Lung (tissue), 12 donors: Measurements from ENCODE around the gene DYNC1H1. TPM values are rescaled to one million over a fixed set of nuclear protein-coding genes. Genes with fewer than 3 reads are reported as not detected.
A peak's percentile ranks its signal among the peaks of the same experiment; 100 is the strongest.

ENCODE experiments used
- ATAC-seq: fragments of 200-7000 bp; cut with Tn5 transposase; one replicate; pipeline ENCODE4 v1.9.1; 2020; ENCODE audit warnings: moderate number of reproducible peaks; ENCODE audit not compliant: insufficient read depth, low FRiP score
- DNase-seq, 3 donors: peaks; one replicate each; pipeline ENCODE4 v3.0.0-alpha.2; 2013 to 2017
- H3K27ac ChIP-seq, 2 donors: one replicate each; pipeline ENCODE4 v1.5.1; 2013; ENCODE audit warnings: mild to moderate bottlenecking in 2 of 2, moderate library complexity in 2 of 2, control low read depth in 1 of 2, inconsistent platforms in 1 of 2, low read depth in 1 of 2, low read length in 1 of 2
- H3K27me3 ChIP-seq, 3 donors: one replicate each; pipeline ENCODE4 v1.5.1; 2013; ENCODE audit warnings: low read length in 2 of 3; ENCODE audit not compliant: control insufficient read depth in 3 of 3, insufficient read depth in 3 of 3
- H3K36me3 ChIP-seq, 4 donors: one replicate each; pipeline ENCODE4 v1.5.1; 2013; ENCODE audit warnings: low read length in 4 of 4, mild to moderate bottlenecking in 1 of 4, moderate library complexity in 1 of 4; ENCODE audit not compliant: control insufficient read depth in 4 of 4, insufficient read depth in 4 of 4
- H3K4me1 ChIP-seq, 5 donors: one replicate each; pipeline ENCODE4 v1.5.1; 2013; ENCODE audit warnings: low read length in 5 of 5, mild to moderate bottlenecking in 2 of 5, moderate library complexity in 1 of 5; ENCODE audit not compliant: control insufficient read depth in 5 of 5, insufficient read depth in 5 of 5
- H3K4me3 ChIP-seq: one replicate; pipeline ENCODE4 v1.5.1; 2013; ENCODE audit warnings: mild to moderate bottlenecking, control low read depth, moderate library complexity
- H3K9ac ChIP-seq, 2 donors: one replicate each; pipeline ENCODE4 v1.5.1; 2013; ENCODE audit warnings: low read length in 2 of 2, control low read depth in 1 of 2; ENCODE audit not compliant: insufficient read depth in 1 of 2
- H3K9me3 ChIP-seq, 4 donors: one replicate each; pipeline ENCODE4 v1.5.1; 2013; ENCODE audit warnings: low read length in 3 of 4, mild to moderate bottlenecking in 1 of 4, moderate library complexity in 1 of 4; ENCODE audit not compliant: control insufficient read depth in 4 of 4, insufficient read depth in 3 of 4
- WGBS, 2 donors: extraction: QIAGEN DNeasy Blood & Tissue Kit; methylation state at CpG; one replicate each; pipeline ENCODE4 v1.1.7; 2013; 5-methylcytosine and 5-hydroxymethylcytosine counted together
- polyA plus RNA-seq, 2 donors: library from polyadenylated mRNA; stranded (reverse); fragments of 200-250 nt; gene quantifications; one replicate each; pipeline ENCODE4 v1.2.1, GENCODE V29; 2013
- total RNA-seq, 2 donors: library from RNA; depleted of rRNA in 1 of 2; stranded (reverse); fragments of >200 nt in 1 of 2; gene quantifications; one replicate each; pipeline ENCODE4 v1.2.1, GENCODE V29; 2014 to 2021
- TF ChIP-seq, protein P1 (sequence below): IDR thresholded peaks from 2 replicates; pipeline ENCODE4 v1.5.1; 2012; ENCODE audit warnings: mild to moderate bottlenecking; ENCODE audit errors: control extremely low read depth, extremely low read depth
- donor health status: control.
- donor health status: control.
- donor health status: Bipolar disorder and iron deficiency.
- donor health status: healthy.
- donor health status: DM: yes; HTN: yes; CAD: no.

The DYNC1H1 gene
- total and polyA plus RNA-seq, 4 donors = 111 to 485 (median 328) TPM

DNA sequence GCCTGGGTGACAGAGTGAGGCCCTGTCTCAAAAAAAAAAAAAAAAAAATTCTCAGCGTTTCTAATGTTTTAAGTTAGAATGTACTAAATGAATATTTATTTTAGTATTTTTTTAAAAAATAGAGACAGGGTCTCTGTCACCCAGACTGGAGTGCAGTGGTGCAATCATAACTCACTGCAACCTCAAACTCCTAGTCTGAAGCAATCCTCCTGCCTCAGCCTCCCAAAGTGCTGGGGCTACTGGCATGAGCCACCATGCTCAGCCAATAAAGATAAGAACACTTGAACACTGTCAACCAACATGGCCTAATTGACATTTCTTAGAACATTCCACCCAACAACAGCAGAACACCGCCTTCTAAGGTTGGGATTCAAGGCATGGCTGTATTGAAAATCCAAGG, 5.1 kb upstream of the DYNC1H1 start:
- 80 to 97% methylated on average over 2 of the region's 2 CpGs for WGBS, 2 donors
- no peak overlapping the region for H3K27ac ChIP-seq
- H3K9ac ChIP-seq = no peak overlapping the region
- no peaks in the 10 kb centered on the region for H3K9me3 ChIP-seq
- no peak for ATAC-seq
- H3K4me1 ChIP-seq = peaks cover 0 to 10% (median 3%) of the 10 kb centered on the region in 5 donors
- no peak for DNase-seq
- TF ChIP-seq, protein P1, sequence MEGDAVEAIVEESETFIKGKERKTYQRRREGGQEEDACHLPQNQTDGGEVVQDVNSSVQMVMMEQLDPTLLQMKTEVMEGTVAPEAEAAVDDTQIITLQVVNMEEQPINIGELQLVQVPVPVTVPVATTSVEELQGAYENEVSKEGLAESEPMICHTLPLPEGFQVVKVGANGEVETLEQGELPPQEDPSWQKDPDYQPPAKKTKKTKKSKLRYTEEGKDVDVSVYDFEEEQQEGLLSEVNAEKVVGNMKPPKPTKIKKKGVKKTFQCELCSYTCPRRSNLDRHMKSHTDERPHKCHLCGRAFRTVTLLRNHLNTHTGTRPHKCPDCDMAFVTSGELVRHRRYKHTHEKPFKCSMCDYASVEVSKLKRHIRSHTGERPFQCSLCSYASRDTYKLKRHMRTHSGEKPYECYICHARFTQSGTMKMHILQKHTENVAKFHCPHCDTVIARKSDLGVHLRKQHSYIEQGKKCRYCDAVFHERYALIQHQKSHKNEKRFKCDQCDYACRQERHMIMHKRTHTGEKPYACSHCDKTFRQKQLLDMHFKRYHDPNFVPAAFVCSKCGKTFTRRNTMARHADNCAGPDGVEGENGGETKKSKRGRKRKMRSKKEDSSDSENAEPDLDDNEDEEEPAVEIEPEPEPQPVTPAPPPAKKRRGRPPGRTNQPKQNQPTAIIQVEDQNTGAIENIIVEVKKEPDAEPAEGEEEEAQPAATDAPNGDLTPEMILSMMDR = no peak
- H3K36me3 ChIP-seq = no peaks in the 10 kb centered on the region
- no peak overlapping the region for H3K4me3 ChIP-seq
- H3K27me3 ChIP-seq = no peaks in the 10 kb centered on the region

GRCh38 chr14:101960225-101960624, 4.1 kb upstream of the DYNC1H1 start:
- Histone ChIP-seq H3K4me1 (peaks cover 0 to 10% (median 3%) of the 10 kb centered on the region in 5 donors), H3K9me3 (no peaks in the 10 kb centered on the region), H3K9ac (no peak overlapping the region), H3K36me3 (peaks cover 0 to 5% (median 0%) of the 10 kb centered on the region in 4 donors), H3K27ac (no peak overlapping the region), H3K4me3 (no peak overlapping the region), H3K27me3 (no peaks in the 10 kb centered on the region)
- DNase-seq (no peak), ATAC-seq (no peak)
- TF ChIP-seq, protein P1 = no peak
- WGBS, 2 donors = 53 to 58% methylated on average over 13 of the region's 13 CpGs

DNA sequence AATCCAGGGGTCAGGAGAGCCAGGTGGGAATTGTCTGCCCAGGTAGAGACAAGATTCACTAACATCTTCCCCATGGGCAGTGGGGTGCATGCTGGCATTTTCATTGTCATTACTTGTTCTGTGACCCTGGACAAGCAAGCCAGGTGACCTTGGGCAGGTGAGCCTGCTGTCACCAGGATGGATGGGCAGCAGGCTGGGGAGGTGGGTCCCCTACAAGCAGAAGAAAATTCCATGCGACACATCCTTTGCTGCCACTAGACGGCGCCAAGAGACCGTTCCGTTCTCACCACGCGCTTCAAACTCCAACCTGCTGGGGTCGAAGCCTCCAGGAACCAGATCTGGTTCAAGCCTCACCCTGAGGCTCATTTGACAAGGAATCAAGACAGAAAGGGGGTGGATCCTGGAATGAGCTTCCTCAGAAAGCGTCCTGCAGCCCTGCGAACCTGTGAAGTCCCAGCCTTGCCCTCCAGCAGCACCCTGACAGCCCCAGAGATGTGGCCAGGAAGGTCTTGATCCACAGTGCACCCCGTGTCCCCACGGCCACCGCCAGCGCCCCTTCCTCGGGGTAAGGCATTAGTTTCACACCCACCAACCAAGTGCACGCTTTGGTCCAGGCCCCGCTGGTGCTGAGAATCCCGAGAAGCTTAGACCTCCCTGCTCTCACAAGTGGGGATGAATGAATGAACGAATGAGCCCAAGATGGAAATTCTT, 3.2 kb upstream of the DYNC1H1 start:
- H3K4me3 ChIP-seq = no peak overlapping the region
- peaks cover 0 to 17% (median 8%) of the 10 kb centered on the region in 5 donors for H3K4me1 ChIP-seq
- WGBS, 2 donors = 34 to 35% methylated on average over 19 of the region's 19 CpGs
- H3K27me3 ChIP-seq = no peaks in the 10 kb centered on the region
- H3K9me3 ChIP-seq = no peaks in the 10 kb centered on the region
- H3K36me3 ChIP-seq = peaks cover 0 to 5% (median 0%) of the 10 kb centered on the region in 4 donors
- TF ChIP-seq, protein P1 = peak; percentile 96
- DNase-seq (peak; percentile 71 to 83 (median 80)), ATAC-seq (no peak)
- no peak overlapping the region for H3K27ac ChIP-seq
- H3K9ac ChIP-seq = no peak overlapping the region
